HG03558 (cell line): ENCODE results near the gene RAB11FIP5.
"Not testable (repeated sequence)": the region's sequence is repeated elsewhere in the genome, so short reads cannot be mapped to it uniquely, and the experiment has no call there.

Source experiments
- ATAC-seq: cut with Tn5 transposase; IDR thresholded peaks from one replicate; pipeline ENCODE4 v1.9.1; 2021; ENCODE audit warnings: moderate number of reproducible peaks; ENCODE audit not compliant: unreplicated experiment; ENCODE audit errors: extremely low read depth

Gene RAB11FIP5

GRCh38 chr2:73070643-73071359 is 41.9 kb downstream of the RAB11FIP5 start:
- peak; percentile 7 for ATAC-seq

GRCh38 chr2:73069855-73070642 is 42.7 kb downstream of the RAB11FIP5 start:
- no peak for ATAC-seq

GRCh38 chr2:73069041-73069854 is 43.5 kb downstream of the RAB11FIP5 start:
- ATAC-seq, result no peak

DNA sequence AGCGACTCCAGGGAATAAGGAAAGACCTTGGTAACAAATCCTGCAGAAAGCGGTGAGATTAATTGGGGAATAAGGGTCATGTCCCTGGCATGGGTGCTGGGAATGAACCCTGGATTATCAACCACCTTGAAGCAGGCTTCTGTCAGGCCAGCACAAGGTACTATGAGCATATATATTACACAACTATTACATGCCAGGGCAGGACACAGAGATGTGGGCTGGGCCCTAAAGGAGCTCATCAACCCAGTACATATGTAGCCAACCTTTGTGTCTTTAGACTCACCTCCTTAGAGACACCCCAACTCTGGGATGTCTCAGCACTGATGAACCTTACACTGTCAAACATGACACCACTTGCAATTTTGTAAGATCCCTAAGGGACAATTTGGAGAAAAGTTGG is 44.6 kb downstream of the RAB11FIP5 start:
- ATAC-seq, result no peak

DNA sequence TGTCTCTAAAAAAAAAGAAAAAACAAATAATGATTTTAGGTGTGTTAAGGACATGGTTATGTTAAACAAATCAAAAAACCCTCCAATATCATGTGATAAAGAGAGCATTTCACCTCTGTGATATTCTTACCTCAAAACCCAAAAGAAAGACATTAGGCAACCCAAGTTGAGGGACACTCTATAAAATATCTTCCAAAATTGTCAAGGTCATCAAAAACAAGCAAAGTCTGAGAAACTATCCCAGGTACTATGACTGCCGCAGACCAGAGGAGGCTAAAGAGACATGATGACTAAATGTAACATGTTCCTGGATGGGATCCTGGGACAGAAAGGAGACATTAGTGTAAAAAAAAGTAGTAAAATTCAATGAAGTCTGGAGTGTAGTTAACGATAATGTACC is 45.7 kb downstream of the RAB11FIP5 start:
- no peak for ATAC-seq

GRCh38 chr2:73065070-73065469 is 47.7 kb downstream of the RAB11FIP5 start:
- ATAC-seq, result not testable (repeated sequence)

GRCh38 chr2:73063909-73064875 is 48.6 kb downstream of the RAB11FIP5 start:
- ATAC-seq, result no peak

DNA sequence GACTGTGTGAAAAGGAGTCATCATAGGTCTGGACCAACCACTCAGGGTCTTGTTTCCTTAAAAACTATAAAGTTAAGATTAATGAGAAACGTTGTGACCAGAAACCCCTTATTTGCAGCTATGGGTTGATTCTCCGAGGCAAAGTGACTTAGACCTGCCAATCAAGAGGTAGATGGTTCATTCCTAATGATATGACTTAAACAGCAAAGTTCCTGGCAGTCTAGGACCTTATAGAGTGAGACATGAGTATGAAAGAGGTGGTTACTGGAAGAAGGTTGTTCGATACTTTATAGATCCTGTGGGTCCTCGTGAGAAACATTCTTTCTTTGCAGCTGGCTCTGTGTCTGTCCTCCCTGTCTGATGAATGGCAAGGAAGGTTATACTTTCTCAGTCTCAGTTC is 49.3 kb downstream of the RAB11FIP5 start:
- ATAC-seq, result no peak

- no peak for ATAC-seq
These were observed 53.6 kb downstream of the RAB11FIP5 start for GRCh38 chr2:73059106-73059505.

- no peak for ATAC-seq
These were observed 57.8 kb downstream of the RAB11FIP5 start for GRCh38 chr2:73054980-73055379.

DNA sequence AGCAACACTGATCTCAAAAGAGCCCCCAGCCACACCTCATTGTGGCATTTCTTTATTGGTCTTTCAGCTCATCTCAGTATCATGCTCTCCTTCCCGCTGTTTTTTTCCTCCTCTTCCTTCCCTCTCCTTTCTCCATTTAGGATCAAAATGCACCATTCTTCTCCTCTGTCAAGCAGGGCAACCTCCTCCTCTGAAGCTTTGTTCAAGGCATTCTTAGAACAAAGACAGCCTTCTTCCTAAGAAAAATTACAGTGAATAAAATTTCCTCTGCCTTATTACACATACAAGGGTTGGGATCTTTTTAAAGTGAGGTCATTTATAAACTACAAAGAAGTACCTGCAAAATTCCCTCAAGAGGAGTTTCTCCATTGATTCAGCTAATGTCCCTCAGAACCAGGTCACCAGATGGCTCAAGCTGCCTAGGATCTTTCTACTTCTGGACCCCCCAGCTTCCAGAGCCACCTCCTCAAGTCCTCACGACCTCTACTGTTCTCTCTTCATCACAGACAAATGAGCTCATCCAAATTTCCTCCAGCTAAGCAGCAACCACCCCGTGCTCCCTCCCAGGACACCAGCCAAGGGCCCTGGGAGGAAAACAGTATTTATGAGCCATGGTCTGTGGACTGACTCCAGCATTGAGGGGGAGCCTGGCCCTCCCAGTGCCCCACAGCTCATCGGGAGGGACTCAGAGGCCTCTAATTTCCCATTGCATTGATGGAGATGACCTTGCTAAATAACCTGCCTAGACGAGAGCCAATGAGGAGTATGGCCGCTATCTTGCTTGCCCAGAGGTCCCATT is 59.2 kb downstream of the RAB11FIP5 start:
- no peak for ATAC-seq

- no peak for ATAC-seq
These were observed 62.6 kb downstream of the RAB11FIP5 start for GRCh38 chr2:73050121-73050545.

- no peak for ATAC-seq
These were observed 68.6 kb downstream of the RAB11FIP5 start for GRCh38 chr2:73043929-73044832.

DNA sequence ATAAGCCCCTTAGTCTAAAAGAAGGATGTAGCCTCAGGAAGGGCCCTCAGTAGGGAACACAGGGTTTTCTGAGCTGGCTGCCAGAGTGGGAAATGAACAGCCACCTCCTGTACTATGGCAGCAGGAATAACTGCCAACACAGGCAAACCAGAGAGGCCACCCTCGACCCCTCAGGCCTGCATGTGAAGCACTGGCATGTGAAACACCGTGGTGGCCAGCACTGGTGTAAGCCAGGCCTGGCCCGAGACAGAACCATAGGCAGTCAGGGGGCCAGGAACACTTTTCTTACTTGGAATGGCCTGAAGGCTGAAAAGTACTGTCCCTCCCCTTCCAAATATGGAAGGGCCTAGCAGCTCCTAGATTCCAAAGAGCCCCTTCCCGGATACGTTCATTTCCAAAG is 69.5 kb downstream of the RAB11FIP5 start:
- no peak for ATAC-seq

DNA sequence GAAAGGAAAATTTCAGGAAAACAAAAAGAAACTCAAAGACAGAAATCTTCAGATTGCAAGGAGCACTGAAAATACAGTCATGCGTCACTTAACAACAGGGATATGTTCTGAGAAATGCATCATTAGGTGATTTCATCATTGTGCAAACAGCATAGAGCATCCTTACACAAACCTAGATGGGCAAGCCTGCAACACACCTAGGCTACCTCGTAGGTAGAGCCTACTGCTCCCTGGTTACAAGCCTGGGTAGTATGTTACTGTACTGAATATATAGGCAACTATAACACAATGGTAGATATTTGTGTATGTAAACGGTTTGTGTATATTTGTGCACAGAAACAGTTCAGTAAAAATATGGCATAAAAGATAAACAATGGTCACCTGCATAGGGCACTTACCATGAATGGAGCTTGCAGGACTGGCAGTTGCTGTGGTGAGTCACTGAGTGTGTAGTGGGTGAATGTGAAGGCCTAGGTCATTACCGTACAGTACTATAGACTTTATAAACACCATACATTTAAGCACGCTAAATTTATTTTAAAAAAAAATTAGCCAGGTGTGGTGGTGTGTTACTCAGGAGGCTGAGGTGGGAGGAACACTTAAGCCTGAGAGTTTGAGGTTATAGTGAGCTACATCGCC is 74.7 kb downstream of the RAB11FIP5 start:
- ATAC-seq, result no peak

DNA sequence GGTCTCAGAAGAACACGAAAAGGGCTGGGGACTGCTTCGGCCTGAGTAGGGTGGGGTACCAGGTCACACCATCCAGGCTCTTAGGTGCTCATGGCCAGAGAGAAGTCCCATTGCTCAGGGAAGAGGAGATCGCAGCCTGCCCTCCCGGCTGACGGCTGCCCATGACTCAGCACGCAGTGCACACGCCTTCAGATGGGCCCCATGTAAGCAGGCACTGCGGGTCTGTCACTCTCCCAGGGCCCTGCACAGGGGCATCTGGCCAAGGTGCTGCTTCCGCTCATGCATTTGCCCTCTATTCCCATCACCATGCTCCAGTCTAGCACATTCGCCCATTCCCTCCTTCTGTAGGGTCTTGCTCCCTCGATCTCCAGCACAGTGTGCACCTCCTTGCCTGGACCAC is 76.0 kb downstream of the RAB11FIP5 start:
- no peak for ATAC-seq

DNA sequence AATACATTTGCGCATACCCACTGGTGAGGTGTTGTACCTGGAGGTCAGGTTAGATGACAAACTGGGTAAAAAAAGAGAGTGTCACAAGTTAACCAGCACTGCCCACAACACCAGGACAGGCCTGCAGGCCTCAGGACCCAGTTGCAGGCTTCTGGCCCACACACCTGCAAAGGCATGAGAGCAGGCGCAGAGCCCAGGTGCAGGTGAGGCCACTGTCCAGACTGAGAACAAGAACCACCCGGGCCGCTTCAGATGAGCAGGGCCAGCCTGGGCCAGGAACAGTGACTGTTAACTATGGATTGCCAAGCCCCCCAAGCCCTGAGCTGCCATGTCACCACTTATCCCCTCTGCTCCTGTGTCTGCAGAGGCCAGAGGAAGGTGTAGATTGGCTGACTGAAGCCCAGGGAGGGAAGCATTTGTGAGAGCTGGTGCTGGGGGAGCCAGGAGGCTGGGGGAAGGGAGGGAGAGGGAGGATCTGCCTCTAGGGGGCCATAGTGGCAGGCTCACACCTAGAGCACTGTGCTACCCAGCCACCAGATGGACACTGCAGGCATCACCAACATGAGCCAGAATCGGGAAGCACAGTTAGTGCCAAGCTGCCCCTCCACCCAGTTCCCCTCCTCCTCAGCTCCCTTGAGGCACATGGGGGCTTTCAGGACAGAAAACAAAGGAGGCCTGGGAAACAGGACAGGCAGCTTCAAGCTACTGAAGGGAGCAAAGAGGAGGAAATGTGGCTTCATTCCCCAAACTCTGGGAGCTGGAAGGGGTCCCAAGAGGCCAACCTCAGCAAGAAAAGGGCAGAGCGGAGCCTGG is 76.6 kb downstream of the RAB11FIP5 start:
- no peak for ATAC-seq
